Ishikawa (cell line): ENCODE results near the gene TWNK.

ENCODE experiments used
- CEBPB ChIP-seq: IDR thresholded peaks from 2 replicates; pipeline ENCODE4 v1.6.1; 2012
- CREB1 ChIP-seq: IDR thresholded peaks from 2 replicates; pipeline ENCODE4 v1.6.1; 2012; ENCODE audit warnings: low read depth
- EGR1 ChIP-seq: IDR thresholded peaks from 2 replicates; pipeline ENCODE4 v1.6.1; 2012
- EP300 ChIP-seq: IDR thresholded peaks from 2 replicates; pipeline ENCODE4 v1.6.1; 2012; ENCODE audit warnings: borderline replicate concordance
- FOXM1 ChIP-seq: IDR thresholded peaks from 2 replicates; pipeline ENCODE4 v1.6.1; 2012; ENCODE audit warnings: low read depth, borderline replicate concordance
- MAX ChIP-seq: IDR thresholded peaks from 2 replicates; pipeline ENCODE4 v1.6.1; 2012
- NFIC ChIP-seq: IDR thresholded peaks from 2 replicates; pipeline ENCODE4 v1.6.1; 2012
- RAD21 ChIP-seq: IDR thresholded peaks from 2 replicates; pipeline ENCODE4 v1.6.1; 2012; ENCODE audit warnings: low read depth
- REST ChIP-seq: IDR thresholded peaks from 2 replicates; pipeline ENCODE4 v1.6.1; 2012; ENCODE audit warnings: low read depth, mild to moderate bottlenecking
- TAF1 ChIP-seq: IDR thresholded peaks from 2 replicates; pipeline ENCODE4 v1.6.1; 2012; ENCODE audit warnings: low read depth, mild to moderate bottlenecking
- TCF12 ChIP-seq: IDR thresholded peaks from 2 replicates; pipeline ENCODE4 v1.6.1; 2012; ENCODE audit warnings: low read depth
- TEAD4 ChIP-seq: IDR thresholded peaks from 2 replicates; pipeline ENCODE4 v1.6.1; 2012
- USF1 ChIP-seq: IDR thresholded peaks from 2 replicates; pipeline ENCODE4 v1.6.1; 2012
- YY1 ChIP-seq: IDR thresholded peaks from 2 replicates; pipeline ENCODE4 v1.6.1; 2012; ENCODE audit warnings: low read depth
- ZBTB7A ChIP-seq: IDR thresholded peaks from 2 replicates; pipeline ENCODE4 v1.6.1; 2012; ENCODE audit warnings: low read depth

The TWNK gene

GRCh38 chr10:100977436-100977835 is 9.9 kb upstream of the TWNK start:
- TF ChIP-seq CREB1 (no peak), ZBTB7A (no peak), RAD21 (no peak), TAF1 (no peak), FOXM1 (no peak), TEAD4 (no peak), TCF12 (no peak), REST (no peak), NFIC (no peak), CEBPB (no peak), MAX (no peak), USF1 (no peak), EP300 (no peak), EGR1 (no peak), YY1 (no peak)

GRCh38 chr10:100978121-100978900 is 9.0 kb upstream of the TWNK start:
- TF ChIP-seq TAF1 (no peak), EP300 (no peak), FOXM1 (no peak), REST (no peak), CREB1 (no peak), CEBPB (no peak), EGR1 (no peak), RAD21 (no peak), MAX (no peak), TCF12 (no peak), USF1 (no peak), ZBTB7A (no peak), TEAD4 (no peak), YY1 (no peak), NFIC (no peak)

- no peak for TF ChIP-seq REST
- TF ChIP-seq NFIC: no peak
- TF ChIP-seq EP300: no peak
- TF ChIP-seq CREB1: no peak
- no peak for TF ChIP-seq TAF1
- TF ChIP-seq RAD21: no peak
- TF ChIP-seq ZBTB7A: no peak
- TF ChIP-seq TEAD4: no peak
- no peak for TF ChIP-seq YY1
- no peak for TF ChIP-seq EGR1
- TF ChIP-seq FOXM1: no peak
- no peak for TF ChIP-seq USF1
- TF ChIP-seq CEBPB: no peak
- no peak for TF ChIP-seq TCF12
- TF ChIP-seq MAX: no peak
These were observed 8.5 kb upstream of the TWNK start for GRCh38 chr10:100978901-100979195.
